ENCODE data around the gene ODAD3.
"Not testable (repeated sequence)": the region's sequence is repeated elsewhere in the genome, so short reads cannot be mapped to it uniquely, and the experiment has no call there.

The ODAD3 gene

GRCh38 chr19:11479090-11479897 is 44.4 kb upstream of the ODAD3 start:
- no peak for TF ChIP-seq POLR2AphosphoS5 (IDR thresholded peaks at IDR 0.05; ENCODE audit: borderline replicate concordance, low read depth, low read length)
- no peak for TF ChIP-seq FOXP2 (optimal IDR thresholded peaks at IDR 0.05; ENCODE audit: control extremely low read depth, extremely low read length, insufficient read depth)
- no peak for TF ChIP-seq EZH2 (IDR thresholded peaks at IDR 0.05)
- no peak overlapping the region for H3K4me3 ChIP-seq
- H3K27ac ChIP-seq, result no peak overlapping the region
- H3K9ac ChIP-seq (ENCODE audit: insufficient read length), result no peak overlapping the region
- no peak for DNase-seq (ENCODE audit: low read depth, low spot score)
- H3K36me3 ChIP-seq (ENCODE audit: insufficient read depth, low read length), result no peaks in the 10 kb centered on the region
- H3K9me3 ChIP-seq (ENCODE audit: low read depth, low read length), result no peaks in the 10 kb centered on the region

GRCh38 chr19:11478167-11479089 is 43.5 kb upstream of the ODAD3 start:
- no peak overlapping the region for H3K27ac ChIP-seq
- TF ChIP-seq POLR2AphosphoS5 (IDR thresholded peaks at IDR 0.05; ENCODE audit: borderline replicate concordance, low read depth, low read length) (no peak), EZH2 (IDR thresholded peaks at IDR 0.05) (no peak), FOXP2 (optimal IDR thresholded peaks at IDR 0.05; ENCODE audit: control extremely low read depth, extremely low read length, insufficient read depth) (no peak)
- no peak overlapping the region for H3K4me3 ChIP-seq
- no peaks in the 10 kb centered on the region for H3K9me3 ChIP-seq (ENCODE audit: low read depth, low read length)
- no peak overlapping the region for H3K9ac ChIP-seq (ENCODE audit: insufficient read length)
- H3K36me3 ChIP-seq (ENCODE audit: insufficient read depth, low read length), result no peaks in the 10 kb centered on the region
- DNase-seq (ENCODE audit: low read depth, low spot score), result no peak

- Histone ChIP-seq H3K4me3 (no peak overlapping the region), H3K9me3 (ENCODE audit: low read depth, low read length) (no peaks in the 10 kb centered on the region), H3K9ac (ENCODE audit: insufficient read length) (no peak overlapping the region), H3K36me3 (ENCODE audit: insufficient read depth, low read length) (no peaks in the 10 kb centered on the region), H3K27ac (no peak overlapping the region)
- no peak for DNase-seq (ENCODE audit: low read depth, low spot score)
- TF ChIP-seq EZH2 (IDR thresholded peaks at IDR 0.05) (no peak), FOXP2 (optimal IDR thresholded peaks at IDR 0.05; ENCODE audit: control extremely low read depth, extremely low read length, insufficient read depth) (no peak), POLR2AphosphoS5 (IDR thresholded peaks at IDR 0.05; ENCODE audit: borderline replicate concordance, low read depth, low read length) (no peak)
These were observed 40.9 kb upstream of the ODAD3 start for GRCh38 chr19:11475861-11476260.

- H3K9me3 ChIP-seq (ENCODE audit: low read depth, low read length); H3K4me3 ChIP-seq; H3K27ac ChIP-seq; H3K36me3 ChIP-seq (ENCODE audit: insufficient read depth, low read length); DNase-seq (ENCODE audit: low read depth, low spot score); H3K9ac ChIP-seq (ENCODE audit: insufficient read length): not testable (repeated sequence)
These were observed 40.4 kb upstream of the ODAD3 start for GRCh38 chr19:11475343-11475742.

- Histone ChIP-seq H3K4me3 (no peak overlapping the region), H3K27ac (no peak overlapping the region), H3K36me3 (ENCODE audit: insufficient read depth, low read length) (no peaks in the 10 kb centered on the region), H3K9me3 (ENCODE audit: low read depth, low read length) (no peaks in the 10 kb centered on the region), H3K9ac (ENCODE audit: insufficient read length) (no peak overlapping the region)
- TF ChIP-seq FOXP2 (optimal IDR thresholded peaks at IDR 0.05; ENCODE audit: control extremely low read depth, extremely low read length, insufficient read depth) (no peak), POLR2AphosphoS5 (IDR thresholded peaks at IDR 0.05; ENCODE audit: borderline replicate concordance, low read depth, low read length) (no peak), EZH2 (IDR thresholded peaks at IDR 0.05) (no peak)
- no peak for DNase-seq (ENCODE audit: low read depth, low spot score)
These were observed 38.8 kb upstream of the ODAD3 start for GRCh38 chr19:11473725-11474124.

- not testable (repeated sequence) for H3K9ac ChIP-seq (ENCODE audit: insufficient read length); H3K36me3 ChIP-seq (ENCODE audit: insufficient read depth, low read length); H3K27ac ChIP-seq; H3K9me3 ChIP-seq (ENCODE audit: low read depth, low read length); DNase-seq (ENCODE audit: low read depth, low spot score); H3K4me3 ChIP-seq
These were observed 33.4 kb upstream of the ODAD3 start for GRCh38 chr19:11468266-11468845.

GRCh38 chr19:11465600-11465999 is 30.7 kb upstream of the ODAD3 start:
- Histone ChIP-seq H3K4me3 (no peak overlapping the region), H3K27ac (no peak overlapping the region), H3K36me3 (ENCODE audit: insufficient read depth, low read length) (no peaks in the 10 kb centered on the region), H3K9me3 (ENCODE audit: low read depth, low read length) (no peaks in the 10 kb centered on the region), H3K9ac (ENCODE audit: insufficient read length) (no peak overlapping the region)
- no peak for TF ChIP-seq EZH2 (IDR thresholded peaks at IDR 0.05)
- no peak for TF ChIP-seq POLR2AphosphoS5 (IDR thresholded peaks at IDR 0.05; ENCODE audit: borderline replicate concordance, low read depth, low read length)
- no peak for TF ChIP-seq FOXP2 (optimal IDR thresholded peaks at IDR 0.05; ENCODE audit: control extremely low read depth, extremely low read length, insufficient read depth)
- no peak for DNase-seq (ENCODE audit: low read depth, low spot score)

- Histone ChIP-seq H3K9ac (ENCODE audit: insufficient read length) (no peak overlapping the region), H3K27ac (no peak overlapping the region), H3K4me3 (no peak overlapping the region), H3K9me3 (ENCODE audit: low read depth, low read length) (no peaks in the 10 kb centered on the region), H3K36me3 (ENCODE audit: insufficient read depth, low read length) (no peaks in the 10 kb centered on the region)
- no peak for TF ChIP-seq POLR2AphosphoS5 (IDR thresholded peaks at IDR 0.05; ENCODE audit: borderline replicate concordance, low read depth, low read length)
- no peak for TF ChIP-seq FOXP2 (optimal IDR thresholded peaks at IDR 0.05; ENCODE audit: control extremely low read depth, extremely low read length, insufficient read depth)
- TF ChIP-seq EZH2 (IDR thresholded peaks at IDR 0.05), result no peak
- DNase-seq (ENCODE audit: low read depth, low spot score), result no peak
These were observed 29.7 kb upstream of the ODAD3 start for GRCh38 chr19:11464333-11465265.
